Activated naive CD8-positive, alpha-beta T cell treated with anti-CD3 and anti-CD28 coated beads for 36 hours (primary cell): ENCODE measurements around the gene CLECL1. TPM values are rescaled to one million over a fixed set of nuclear protein-coding genes. Genes with fewer than 3 reads are reported as not detected.
"Not testable (repeated sequence)": the region's sequence is repeated elsewhere in the genome, so short reads cannot be mapped to it uniquely, and the experiment has no call there.

ENCODE experiments used
- DNase-seq: peaks from one replicate; pipeline ENCODE4 v3.0.0; 2021
- H3K27ac Mint-ChIP-seq: one replicate; pipeline ENCODE4 v1.8.0; 2022; ENCODE audit warnings: mild to moderate bottlenecking, moderate library complexity, mixed read lengths
- H3K27me3 Mint-ChIP-seq: one replicate; pipeline ENCODE4 v1.8.0; 2022; ENCODE audit warnings: mild to moderate bottlenecking, mixed read lengths
- H3K36me3 Mint-ChIP-seq: one replicate; pipeline ENCODE4 v1.8.0; 2021; ENCODE audit warnings: mild to moderate bottlenecking, mixed read lengths
- H3K4me1 Mint-ChIP-seq: one replicate; pipeline ENCODE4 v1.8.0; 2021; ENCODE audit warnings: mixed read lengths
- H3K4me3 Mint-ChIP-seq: one replicate; pipeline ENCODE4 v1.8.0; 2022; ENCODE audit warnings: mild to moderate bottlenecking, moderate library complexity, mixed read lengths
- H3K9me3 Mint-ChIP-seq: one replicate; pipeline ENCODE4 v1.8.0; 2022; ENCODE audit warnings: mixed read lengths
- total RNA-seq, 2 experiments: library from RNA; stranded (reverse); gene quantifications; one replicate each; pipeline ENCODE4 v1.2.3, GENCODE V29; 2021

The CLECL1 gene
- total RNA-seq, 2 experiments from 2014 or later: 6.4 to 7.0 TPM

GRCh38 chr12:9699269-9699897, 33.5 kb downstream of the CLECL1 start:
- DNase-seq: no peak
- Mint-ChIP-seq H3K4me1 (peaks cover 71% of the 10 kb centered on the region), H3K9me3 (peaks cover 26% of the 10 kb centered on the region), H3K36me3 (peaks cover 49% of the 10 kb centered on the region), H3K27me3 (no peaks in the 10 kb centered on the region), H3K4me3 (no peak overlapping the region), H3K27ac (peak overlapping the region; percentile 60)

- no peaks in the 10 kb centered on the region for H3K27me3 Mint-ChIP-seq
- H3K9me3 Mint-ChIP-seq: peaks cover 23% of the 10 kb centered on the region
- H3K36me3 Mint-ChIP-seq: peaks cover 55% of the 10 kb centered on the region
- peaks cover 71% of the 10 kb centered on the region for H3K4me1 Mint-ChIP-seq
- no peak for DNase-seq
- no peak overlapping the region for H3K4me3 Mint-ChIP-seq
- H3K27ac Mint-ChIP-seq: peak overlapping the region; percentile 55
These were observed 34.2 kb downstream of the CLECL1 start for GRCh38 chr12:9698681-9699080.

GRCh38 chr12:9697619-9698018, 35.3 kb downstream of the CLECL1 start:
- peaks cover 28% of the 10 kb centered on the region for H3K9me3 Mint-ChIP-seq
- H3K4me3 Mint-ChIP-seq: no peak overlapping the region
- peak overlapping the region; percentile 34 for H3K27ac Mint-ChIP-seq
- peaks cover 64% of the 10 kb centered on the region for H3K36me3 Mint-ChIP-seq
- H3K4me1 Mint-ChIP-seq: peaks cover 72% of the 10 kb centered on the region
- H3K27me3 Mint-ChIP-seq: no peaks in the 10 kb centered on the region
- DNase-seq: no peak

- peak overlapping the region; percentile 20 for H3K27ac Mint-ChIP-seq
- peaks cover 38% of the 10 kb centered on the region for H3K9me3 Mint-ChIP-seq
- not testable (repeated sequence) for DNase-seq, H3K4me3 Mint-ChIP-seq, H3K27me3 Mint-ChIP-seq
- peaks cover 77% of the 10 kb centered on the region for H3K36me3 Mint-ChIP-seq
- H3K4me1 Mint-ChIP-seq: peaks cover 55% of the 10 kb centered on the region
These were observed 37.2 kb downstream of the CLECL1 start for GRCh38 chr12:9695661-9696060.

GRCh38 chr12:9695150-9695549, 37.7 kb downstream of the CLECL1 start:
- not testable (repeated sequence) for DNase-seq, H3K4me3 Mint-ChIP-seq, H3K27me3 Mint-ChIP-seq
- peak overlapping the region; percentile 20 for H3K27ac Mint-ChIP-seq
- peaks cover 38% of the 10 kb centered on the region for H3K9me3 Mint-ChIP-seq
- H3K4me1 Mint-ChIP-seq: peaks cover 50% of the 10 kb centered on the region
- H3K36me3 Mint-ChIP-seq: peaks cover 81% of the 10 kb centered on the region

- peaks cover 48% of the 10 kb centered on the region for H3K4me1 Mint-ChIP-seq
- H3K9me3 Mint-ChIP-seq: peaks cover 45% of the 10 kb centered on the region
- no peaks in the 10 kb centered on the region for H3K27me3 Mint-ChIP-seq
- H3K4me3 Mint-ChIP-seq: no peak overlapping the region
- H3K27ac Mint-ChIP-seq: no peak overlapping the region
- no peak for DNase-seq
- peaks cover 88% of the 10 kb centered on the region for H3K36me3 Mint-ChIP-seq
These were observed 38.7 kb downstream of the CLECL1 start for GRCh38 chr12:9694241-9694640.

- peaks cover 44% of the 10 kb centered on the region for H3K4me1 Mint-ChIP-seq
- H3K36me3 Mint-ChIP-seq: peaks cover 93% of the 10 kb centered on the region
- no peak overlapping the region for H3K4me3 Mint-ChIP-seq
These were observed 40.0 kb downstream of the CLECL1 start for GRCh38 chr12:9692909-9693308.

GRCh38 chr12:9687228-9687627, 45.7 kb downstream of the CLECL1 start:
- peaks cover 64% of the 10 kb centered on the region for H3K4me1 Mint-ChIP-seq
- no peak overlapping the region for H3K4me3 Mint-ChIP-seq
- peaks cover 95% of the 10 kb centered on the region for H3K36me3 Mint-ChIP-seq
- no peaks in the 10 kb centered on the region for H3K27me3 Mint-ChIP-seq
- DNase-seq: no peak
- peak overlapping the region; percentile 48 for H3K27ac Mint-ChIP-seq
- H3K9me3 Mint-ChIP-seq: peaks cover 43% of the 10 kb centered on the region

More at GRCh38 chr12:9692909-9693308, 40.0 kb downstream of the CLECL1 start:
- no peak for DNase-seq
- no peaks in the 10 kb centered on the region for H3K27me3 Mint-ChIP-seq
- H3K9me3 Mint-ChIP-seq: peaks cover 49% of the 10 kb centered on the region
- peak overlapping the region; percentile 67 for H3K27ac Mint-ChIP-seq

GRCh38 chr12:9685915-9686314, 47.0 kb downstream of the CLECL1 start:
- Mint-ChIP-seq H3K27me3 (no peaks in the 10 kb centered on the region), H3K4me1 (peaks cover 69% of the 10 kb centered on the region), H3K27ac (peak overlapping the region; percentile 83), H3K36me3 (peaks cover 94% of the 10 kb centered on the region), H3K4me3 (peak overlapping the region; percentile 40), H3K9me3 (peaks cover 41% of the 10 kb centered on the region)
- DNase-seq: no peak

- not testable (repeated sequence) for DNase-seq, H3K27me3 Mint-ChIP-seq
- H3K27ac Mint-ChIP-seq: peak overlapping the region; percentile 83
- H3K9me3 Mint-ChIP-seq: peaks cover 44% of the 10 kb centered on the region
- H3K4me3 Mint-ChIP-seq: peak overlapping the region; percentile 65
- peaks cover 70% of the 10 kb centered on the region for H3K4me1 Mint-ChIP-seq
- peaks cover 94% of the 10 kb centered on the region for H3K36me3 Mint-ChIP-seq
These were observed 47.5 kb downstream of the CLECL1 start for GRCh38 chr12:9685366-9685765.

GRCh38 chr12:9682949-9683348, 49.9 kb downstream of the CLECL1 start:
- Mint-ChIP-seq H3K4me3 (peak overlapping the region; percentile 71), H3K27ac (peak overlapping the region; percentile 83), H3K9me3 (peaks cover 41% of the 10 kb centered on the region), H3K4me1 (peaks cover 73% of the 10 kb centered on the region), H3K36me3 (peaks cover 90% of the 10 kb centered on the region)
- H3K27me3 Mint-ChIP-seq, DNase-seq: not testable (repeated sequence)

- peaks cover 41% of the 10 kb centered on the region for H3K9me3 Mint-ChIP-seq
- H3K36me3 Mint-ChIP-seq: peaks cover 91% of the 10 kb centered on the region
- not testable (repeated sequence) for DNase-seq, H3K27me3 Mint-ChIP-seq
- peaks cover 75% of the 10 kb centered on the region for H3K4me1 Mint-ChIP-seq
- peak overlapping the region; percentile 71 for H3K4me3 Mint-ChIP-seq
- peak overlapping the region; percentile 83 for H3K27ac Mint-ChIP-seq
These were observed 50.4 kb downstream of the CLECL1 start for GRCh38 chr12:9682508-9682907.

GRCh38 chr12:9674226-9674590, 58.7 kb downstream of the CLECL1 start:
- Mint-ChIP-seq H3K9me3 (peaks cover 5% of the 10 kb centered on the region), H3K27ac (peak overlapping the region; percentile 100), H3K27me3 (peaks cover 21% of the 10 kb centered on the region), H3K36me3 (peaks cover 89% of the 10 kb centered on the region), H3K4me1 (peaks cover 63% of the 10 kb centered on the region), H3K4me3 (peak overlapping the region; percentile 96)
- DNase-seq: peak; percentile 49

- peak; percentile 75 for DNase-seq
- Mint-ChIP-seq H3K9me3 (peaks cover 5% of the 10 kb centered on the region), H3K27me3 (peaks cover 21% of the 10 kb centered on the region), H3K27ac (peak overlapping the region; percentile 100), H3K36me3 (peaks cover 87% of the 10 kb centered on the region), H3K4me3 (peak overlapping the region; percentile 96), H3K4me1 (peaks cover 63% of the 10 kb centered on the region)
These were observed 59.3 kb downstream of the CLECL1 start for GRCh38 chr12:9673404-9674225.
